NCI-H2196 treated with DMSO at 0.1 percent for 48 hours (cell line): ENCODE data around the gene EHD4.

ENCODE experiments used
- DNase-seq: peaks from one replicate; lab custom pipeline; 2025; ENCODE audit not compliant: unreplicated experiment; lab: John Stamatoyannopoulos, UW

EHD4 gene

GRCh38 chr15:41995476-41995855, 23.1 kb upstream of the EHD4 start:
- no peak for DNase-seq

- DNase-seq = no peak
These were observed 22.6 kb upstream of the EHD4 start for GRCh38 chr15:41994772-41995475.

GRCh38 chr15:41994171-41994650, 21.9 kb upstream of the EHD4 start:
- no peak for DNase-seq

GRCh38 chr15:41993472-41994170, 21.3 kb upstream of the EHD4 start:
- DNase-seq = no peak

- DNase-seq = no peak
These were observed 20.4 kb upstream of the EHD4 start for GRCh38 chr15:41992803-41993190.

- DNase-seq = no peak
These were observed 19.9 kb upstream of the EHD4 start for GRCh38 chr15:41992151-41992802.

- DNase-seq = no peak
These were observed 18.3 kb upstream of the EHD4 start for GRCh38 chr15:41990691-41991090.

- no peak for DNase-seq
These were observed 17.9 kb upstream of the EHD4 start for GRCh38 chr15:41990243-41990605.

GRCh38 chr15:41989573-41990242, 17.4 kb upstream of the EHD4 start:
- peak; percentile 25 for DNase-seq

- no peak for DNase-seq
These were observed 16.7 kb upstream of the EHD4 start for GRCh38 chr15:41988896-41989572.

GRCh38 chr15:41987925-41988275, 15.5 kb upstream of the EHD4 start:
- no peak for DNase-seq

- DNase-seq = no peak
These were observed 15.0 kb upstream of the EHD4 start for GRCh38 chr15:41987246-41987924.

GRCh38 chr15:41985236-41986160, 13.1 kb upstream of the EHD4 start:
- no peak for DNase-seq

GRCh38 chr15:41984622-41985021, 12.3 kb upstream of the EHD4 start:
- DNase-seq = no peak

- DNase-seq = no peak
These were observed 11.5 kb upstream of the EHD4 start for GRCh38 chr15:41983621-41984571.

- no peak for DNase-seq
These were observed 10.9 kb upstream of the EHD4 start for GRCh38 chr15:41983221-41983620.

- DNase-seq = no peak
These were observed 10.0 kb upstream of the EHD4 start for GRCh38 chr15:41982133-41982930.
